SK-N-MC (cell line): ENCODE measurements around the gene C4orf50.

Source experiments
- EZH2 ChIP-seq: fragments of 200-600 bp; sonication (generic); IDR thresholded peaks from one replicate; pipeline ENCODE4 v1.6.1; 2017; ENCODE audit warnings: antibody characterized with exemption
- FOXP2 ChIP-seq: optimal IDR thresholded peaks from 2 replicates; pipeline ENCODE3; 2011; ENCODE audit warnings: mild to moderate bottlenecking, moderate library complexity; ENCODE audit not compliant: insufficient read depth; ENCODE audit errors: extremely low read length, control extremely low read depth

DNA sequence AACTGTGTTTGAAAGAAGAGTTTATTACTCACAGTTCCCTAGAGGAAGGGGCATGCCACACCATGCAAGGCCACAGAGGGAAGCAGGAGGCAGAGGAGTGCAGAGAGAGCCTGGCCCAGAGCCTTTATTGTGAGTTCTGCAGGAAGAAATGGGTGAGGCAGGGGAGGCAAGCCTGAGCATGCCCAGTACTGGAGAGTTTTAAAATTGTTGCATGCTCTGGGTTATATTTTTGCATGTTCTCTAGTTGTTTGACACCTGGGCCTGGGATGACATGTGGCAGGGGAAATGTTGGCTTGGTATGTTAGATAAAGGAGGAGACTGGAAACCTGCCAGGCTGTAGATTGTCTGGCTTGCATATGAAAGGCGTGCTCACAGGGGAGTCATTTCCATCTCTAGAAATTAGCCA is 105.6 kb downstream of the C4orf50 start:
- TF ChIP-seq EZH2: no peak
- TF ChIP-seq FOXP2: no peak
